ENCODE results near the gene CYTH2.

CYTH2 gene

GRCh38 chr19:48493718-48494401 lies 24.7 kb downstream of the CYTH2 start:
- DNase-seq (ENCODE audit: low read depth in 1 of 2, low spot score in 1 of 2), result no peak
- H3K27me3 ChIP-seq (ENCODE audit: insufficient read depth, poor library complexity, severe bottlenecking), result peaks cover 48% of the 10 kb centered on the region
- no peak overlapping the region for H3K27ac ChIP-seq (replicated peaks)

GRCh38 chr19:48495396-48495795 lies 26.2 kb downstream of the CYTH2 start:
- H3K27me3 ChIP-seq (ENCODE audit: insufficient read depth, poor library complexity, severe bottlenecking), result peaks cover 52% of the 10 kb centered on the region
- no peak overlapping the region for H3K27ac ChIP-seq (replicated peaks)
- peak in 1 of 2 experiments; percentile 21 for DNase-seq (ENCODE audit: low read depth in 1 of 2, low spot score in 1 of 2)
- TF ChIP-seq SPI1 (IDR thresholded peaks at IDR 0.05; ENCODE audit: borderline replicate concordance, low read depth) (no peak), GABPA (IDR thresholded peaks at IDR 0.05; ENCODE audit: low read depth) (no peak), POLR2AphosphoS5 (IDR thresholded peaks at IDR 0.05; ENCODE audit: low read depth) (no peak)
- TF ChIP-seq, protein P1, sequence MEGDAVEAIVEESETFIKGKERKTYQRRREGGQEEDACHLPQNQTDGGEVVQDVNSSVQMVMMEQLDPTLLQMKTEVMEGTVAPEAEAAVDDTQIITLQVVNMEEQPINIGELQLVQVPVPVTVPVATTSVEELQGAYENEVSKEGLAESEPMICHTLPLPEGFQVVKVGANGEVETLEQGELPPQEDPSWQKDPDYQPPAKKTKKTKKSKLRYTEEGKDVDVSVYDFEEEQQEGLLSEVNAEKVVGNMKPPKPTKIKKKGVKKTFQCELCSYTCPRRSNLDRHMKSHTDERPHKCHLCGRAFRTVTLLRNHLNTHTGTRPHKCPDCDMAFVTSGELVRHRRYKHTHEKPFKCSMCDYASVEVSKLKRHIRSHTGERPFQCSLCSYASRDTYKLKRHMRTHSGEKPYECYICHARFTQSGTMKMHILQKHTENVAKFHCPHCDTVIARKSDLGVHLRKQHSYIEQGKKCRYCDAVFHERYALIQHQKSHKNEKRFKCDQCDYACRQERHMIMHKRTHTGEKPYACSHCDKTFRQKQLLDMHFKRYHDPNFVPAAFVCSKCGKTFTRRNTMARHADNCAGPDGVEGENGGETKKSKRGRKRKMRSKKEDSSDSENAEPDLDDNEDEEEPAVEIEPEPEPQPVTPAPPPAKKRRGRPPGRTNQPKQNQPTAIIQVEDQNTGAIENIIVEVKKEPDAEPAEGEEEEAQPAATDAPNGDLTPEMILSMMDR (IDR thresholded peaks at IDR 0.05; ENCODE audit: insufficient read depth, low read length), result no peak
- TF ChIP-seq, protein P2, sequence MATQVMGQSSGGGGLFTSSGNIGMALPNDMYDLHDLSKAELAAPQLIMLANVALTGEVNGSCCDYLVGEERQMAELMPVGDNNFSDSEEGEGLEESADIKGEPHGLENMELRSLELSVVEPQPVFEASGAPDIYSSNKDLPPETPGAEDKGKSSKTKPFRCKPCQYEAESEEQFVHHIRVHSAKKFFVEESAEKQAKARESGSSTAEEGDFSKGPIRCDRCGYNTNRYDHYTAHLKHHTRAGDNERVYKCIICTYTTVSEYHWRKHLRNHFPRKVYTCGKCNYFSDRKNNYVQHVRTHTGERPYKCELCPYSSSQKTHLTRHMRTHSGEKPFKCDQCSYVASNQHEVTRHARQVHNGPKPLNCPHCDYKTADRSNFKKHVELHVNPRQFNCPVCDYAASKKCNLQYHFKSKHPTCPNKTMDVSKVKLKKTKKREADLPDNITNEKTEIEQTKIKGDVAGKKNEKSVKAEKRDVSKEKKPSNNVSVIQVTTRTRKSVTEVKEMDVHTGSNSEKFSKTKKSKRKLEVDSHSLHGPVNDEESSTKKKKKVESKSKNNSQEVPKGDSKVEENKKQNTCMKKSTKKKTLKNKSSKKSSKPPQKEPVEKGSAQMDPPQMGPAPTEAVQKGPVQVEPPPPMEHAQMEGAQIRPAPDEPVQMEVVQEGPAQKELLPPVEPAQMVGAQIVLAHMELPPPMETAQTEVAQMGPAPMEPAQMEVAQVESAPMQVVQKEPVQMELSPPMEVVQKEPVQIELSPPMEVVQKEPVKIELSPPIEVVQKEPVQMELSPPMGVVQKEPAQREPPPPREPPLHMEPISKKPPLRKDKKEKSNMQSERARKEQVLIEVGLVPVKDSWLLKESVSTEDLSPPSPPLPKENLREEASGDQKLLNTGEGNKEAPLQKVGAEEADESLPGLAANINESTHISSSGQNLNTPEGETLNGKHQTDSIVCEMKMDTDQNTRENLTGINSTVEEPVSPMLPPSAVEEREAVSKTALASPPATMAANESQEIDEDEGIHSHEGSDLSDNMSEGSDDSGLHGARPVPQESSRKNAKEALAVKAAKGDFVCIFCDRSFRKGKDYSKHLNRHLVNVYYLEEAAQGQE (IDR thresholded peaks at IDR 0.05; ENCODE audit: insufficient replicate concordance, low read depth), result no peak
- H3K4me3 ChIP-seq (replicated peaks; ENCODE audit: insufficient read depth, low read length), result no peak overlapping the region

More at GRCh38 chr19:48493718-48494401, 24.7 kb downstream of the CYTH2 start:
- peak overlapping the region; percentile 46 for H3K4me3 ChIP-seq (replicated peaks; ENCODE audit: insufficient read depth, low read length)
- TF ChIP-seq POLR2AphosphoS5 (IDR thresholded peaks at IDR 0.05; ENCODE audit: low read depth) (no peak), SPI1 (IDR thresholded peaks at IDR 0.05; ENCODE audit: borderline replicate concordance, low read depth) (no peak), GABPA (IDR thresholded peaks at IDR 0.05; ENCODE audit: low read depth) (no peak)
- TF ChIP-seq, protein P2 (IDR thresholded peaks at IDR 0.05; ENCODE audit: insufficient replicate concordance, low read depth), result no peak
- TF ChIP-seq, protein P1 (IDR thresholded peaks at IDR 0.05; ENCODE audit: insufficient read depth, low read length), result no peak

GRCh38 chr19:48496959-48497727 lies 28.0 kb downstream of the CYTH2 start:
- no peak for DNase-seq (ENCODE audit: low read depth in 1 of 2, low spot score in 1 of 2)
- H3K27ac ChIP-seq (replicated peaks), result no peak overlapping the region
- peaks cover 45% of the 10 kb centered on the region for H3K27me3 ChIP-seq (ENCODE audit: insufficient read depth, poor library complexity, severe bottlenecking)
- no peak for TF ChIP-seq SPI1 (IDR thresholded peaks at IDR 0.05; ENCODE audit: borderline replicate concordance, low read depth)
- no peak overlapping the region for H3K4me3 ChIP-seq (replicated peaks; ENCODE audit: insufficient read depth, low read length)
